Smooth muscle cell (in vitro differentiated cells): ENCODE data around the gene EXOC3L4. TPM values are rescaled to one million over a fixed set of nuclear protein-coding genes. Genes with fewer than 3 reads are reported as not detected.
A peak's percentile ranks its signal among the peaks of the same experiment; 100 is the strongest.

Experiments
- DNase-seq: peaks from one replicate; lab custom pipeline; 2025; ENCODE audit not compliant: unreplicated experiment; lab: John Stamatoyannopoulos, UW
- H2AFZ ChIP-seq: fragments of 200-600 bp; sonication (generic); 2 replicates; pipeline ENCODE4 v1.6.0; 2016; ENCODE audit warnings: antibody characterized with exemption, low read depth, mild to moderate bottlenecking
- H3F3A ChIP-seq: fragments of 200-600 bp; sonication (generic); 2 replicates; pipeline ENCODE4 v1.6.0; 2017; ENCODE audit warnings: antibody characterized with exemption, low read depth
- H3K27ac ChIP-seq: fragments of 200-600 bp; sonication (generic); 2 replicates; pipeline ENCODE4 v1.5.1; 2016; ENCODE audit warnings: low read depth, mild to moderate bottlenecking
- H3K27me3 ChIP-seq: fragments of 200-600 bp; sonication (generic); 2 replicates; pipeline ENCODE4 v1.6.1; 2016; ENCODE audit warnings: low read depth, mild to moderate bottlenecking
- H3K36me3 ChIP-seq: fragments of 200-600 bp; sonication (generic); 2 replicates; pipeline ENCODE4 v1.5.1; 2016; ENCODE audit warnings: low read depth
- H3K4me1 ChIP-seq: fragments of 200-600 bp; sonication (generic); 2 replicates; pipeline ENCODE4 v1.5.1; 2016; ENCODE audit warnings: low read depth
- H3K4me2 ChIP-seq: fragments of 200-600 bp; sonication (generic); 2 replicates; pipeline ENCODE4 v1.6.0; 2016; ENCODE audit warnings: mild to moderate bottlenecking
- H3K4me3 ChIP-seq: fragments of 200-600 bp; sonication (generic); 2 replicates; pipeline ENCODE4 v1.5.1; 2016; ENCODE audit warnings: mild to moderate bottlenecking
- H3K79me2 ChIP-seq: fragments of 200-600 bp; sonication (generic); 2 replicates; pipeline ENCODE4 v1.6.0; 2016; ENCODE audit warnings: low read depth, mild to moderate bottlenecking
- H3K9ac ChIP-seq: fragments of 200-600 bp; sonication (generic); 2 replicates; pipeline ENCODE4 v1.6.0; 2016; ENCODE audit warnings: low read depth
- H3K9me3 ChIP-seq: fragments of 200-600 bp; sonication (generic); replicated peaks from 2 replicates; pipeline ENCODE4 v1.5.1; 2016; ENCODE audit warnings: low read depth
- H4K20me1 ChIP-seq: fragments of 200-600 bp; sonication (generic); 2 replicates; pipeline ENCODE4 v1.6.0; 2016; ENCODE audit warnings: low read depth
- CTCF ChIP-seq: fragments of 200-600 bp; sonication (generic); IDR thresholded peaks from 2 replicates; pipeline ENCODE4 v1.5.1; 2017; ENCODE audit warnings: borderline replicate concordance, mild to moderate bottlenecking, antibody characterized with exemption; ENCODE audit not compliant: insufficient read depth, poor library complexity, severe bottlenecking
- WGBS: methylation state at CpG from one replicate; pipeline ENCODE4 v1.1.7; 2016; ENCODE audit warnings: low lambda C conversion rate; 5-methylcytosine and 5-hydroxymethylcytosine counted together
- polyA plus RNA-seq: library from polyadenylated mRNA; unstranded; fragments of >200 nt; fragmentation: Nextera tagmentation; extraction: Ambion mirVana; gene quantifications from 2 replicates; pipeline ENCODE4 v1.2.1, GENCODE V29; 2016
- total RNA-seq: library from RNA; depleted of rRNA; stranded (reverse); fragments of >200 nt; gene quantifications from 2 replicates; pipeline ENCODE4 v1.2.3, GENCODE V29; 2014

Gene EXOC3L4
- total and polyA plus RNA-seq, 2 experiments from 2014 or later = not detected

- Histone ChIP-seq H3K4me1 (peaks cover 23% of the 10 kb centered on the region), H4K20me1 (no peaks in the 10 kb centered on the region), H3K27ac (no peak overlapping the region), H3K4me3 (no peak overlapping the region), H3K9ac (no peak overlapping the region), H3K79me2 (no peaks in the 10 kb centered on the region), H3K9me3 (no peaks in the 10 kb centered on the region), H2AFZ (no peak overlapping the region), H3K27me3 (peaks cover 14% of the 10 kb centered on the region), H3K36me3 (no peaks in the 10 kb centered on the region), H3F3A (peaks cover 4% of the 10 kb centered on the region), H3K4me2 (no peak overlapping the region)
- no peak for TF ChIP-seq CTCF
- no peak for DNase-seq
- 91% methylated on average over 24 of the region's 28 CpGs for WGBS
Observed at GRCh38 chr14:103107941-103108748, 13.6 kb downstream of the EXOC3L4 start.

GRCh38 chr14:103108749-103109207 is 14.3 kb downstream of the EXOC3L4 start:
- peaks cover 10% of the 10 kb centered on the region for H3K27me3 ChIP-seq
- no peak overlapping the region for H3K9ac ChIP-seq
- peaks cover 23% of the 10 kb centered on the region for H3K4me1 ChIP-seq
- H3K4me2 ChIP-seq = no peak overlapping the region
- H3K36me3 ChIP-seq = no peaks in the 10 kb centered on the region
- WGBS = 38% methylated on average over 4 of the region's 9 CpGs
- peaks cover 4% of the 10 kb centered on the region for H3F3A ChIP-seq
- no peaks in the 10 kb centered on the region for H3K9me3 ChIP-seq
- H3K79me2 ChIP-seq = no peaks in the 10 kb centered on the region
- H3K27ac ChIP-seq = no peak overlapping the region
- DNase-seq = no peak
- H2AFZ ChIP-seq = no peak overlapping the region
- no peak for TF ChIP-seq CTCF
- H4K20me1 ChIP-seq = no peaks in the 10 kb centered on the region
- H3K4me3 ChIP-seq = no peak overlapping the region

- no peak for TF ChIP-seq CTCF
- Histone ChIP-seq H3K79me2 (no peaks in the 10 kb centered on the region), H3K4me3 (peak overlapping the region; percentile 24), H3K4me1 (peaks cover 23% of the 10 kb centered on the region), H3K27ac (peak overlapping the region; percentile 80), H4K20me1 (no peaks in the 10 kb centered on the region), H2AFZ (no peak overlapping the region), H3F3A (peaks cover 4% of the 10 kb centered on the region), H3K9ac (peak overlapping the region; percentile 67), H3K9me3 (no peaks in the 10 kb centered on the region), H3K36me3 (no peaks in the 10 kb centered on the region), H3K4me2 (peak overlapping the region; percentile 81), H3K27me3 (peaks cover under 1% of the 10 kb centered on the region)
- 5% methylated on average over 29 of the region's 32 CpGs for WGBS
- no peak for DNase-seq
Observed at GRCh38 chr14:103109535-103110441, 15.3 kb downstream of the EXOC3L4 start.
